Measurements from ENCODE around the gene TMEM215.

GRCh38 chr9:32787816-32788215, 4.5 kb downstream of the TMEM215 start:
- TF ChIP-seq POLR2AphosphoS5 (IDR thresholded peaks at IDR 0.05): no peak
- no peak for TF ChIP-seq CTCF (IDR thresholded peaks at IDR 0.05)
- no peak for TF ChIP-seq POLR2A (IDR thresholded peaks at IDR 0.05)

Data from breast epithelium (tissue), 3 donors.